NCI-H446 treated with DMSO at 0.1 percent for 48 hours (cell line): ENCODE data around the gene AMH.

Experiments used
- DNase-seq: peaks from one replicate; lab custom pipeline; 2025; lab: John Stamatoyannopoulos, UW

The AMH gene

DNA sequence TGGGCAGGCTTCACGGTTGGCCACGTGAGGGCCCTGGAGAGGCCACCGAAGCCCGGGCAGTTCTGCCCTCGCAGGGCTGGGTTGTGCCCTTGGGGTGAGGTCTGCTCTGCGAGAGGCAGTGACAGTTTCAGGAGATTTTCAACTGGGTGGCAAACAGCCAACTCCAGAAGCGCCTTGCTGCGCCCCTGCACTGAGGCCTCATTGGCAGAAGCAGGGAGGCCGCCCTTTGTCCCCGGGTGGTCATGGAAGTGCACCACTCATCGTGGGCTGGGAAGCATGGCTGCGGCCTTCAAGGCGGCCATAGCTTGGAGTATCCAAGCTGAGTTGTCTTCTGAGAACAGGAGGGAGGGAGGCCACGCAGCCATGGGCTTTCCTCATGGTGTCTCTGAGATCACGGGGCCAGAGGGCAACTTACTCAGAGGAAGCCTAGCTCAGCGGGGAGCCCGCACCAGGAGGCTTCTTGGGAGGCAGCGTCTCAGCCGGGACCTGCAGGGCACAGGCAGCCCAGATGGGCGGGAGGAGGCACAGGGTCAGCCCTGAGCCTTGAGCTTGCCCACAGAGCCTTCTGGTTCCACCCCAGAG lies 27.8 kb upstream of the AMH start:
- no peak for DNase-seq

DNA sequence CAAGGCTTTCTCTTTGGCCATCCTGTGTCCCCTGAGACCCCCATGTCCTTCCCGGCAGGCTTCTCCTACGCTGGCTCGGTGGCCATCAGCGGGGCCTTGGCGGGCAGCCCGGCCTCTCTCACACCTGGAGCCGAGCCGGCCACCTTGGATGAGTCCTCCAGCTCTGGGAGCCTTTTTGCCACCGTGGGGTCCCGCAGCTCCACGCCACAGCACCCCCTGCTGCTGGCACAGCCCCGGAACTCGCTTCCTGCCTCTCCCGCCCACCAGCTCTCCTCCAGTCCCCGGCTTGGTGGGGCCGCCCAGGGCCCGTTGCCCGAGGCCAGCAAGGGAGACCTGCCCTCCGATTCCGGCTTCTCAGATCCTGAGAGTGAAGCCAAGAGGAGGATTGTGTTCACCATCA lies 27.2 kb upstream of the AMH start:
- no peak for DNase-seq

DNA sequence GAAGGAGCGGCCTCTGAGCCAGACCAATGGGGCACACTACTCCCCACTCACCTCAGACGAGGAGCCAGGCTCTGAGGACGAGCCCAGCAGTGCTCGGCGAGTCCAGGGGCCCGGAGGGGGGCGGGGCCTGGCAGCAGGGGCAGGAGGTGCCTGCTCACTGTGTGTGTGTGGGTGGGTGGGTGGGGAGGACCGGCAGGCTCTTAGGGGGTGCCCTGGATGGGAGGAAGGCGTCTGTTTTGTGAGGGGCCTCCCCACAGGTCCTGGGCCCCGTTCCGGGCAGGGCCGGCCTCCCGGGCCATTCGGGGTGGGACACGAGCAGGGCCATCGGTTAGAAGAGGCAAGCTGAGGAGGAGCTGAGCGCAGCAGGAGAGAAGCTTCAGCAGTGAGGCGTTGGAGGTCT lies 25.7 kb upstream of the AMH start:
- no peak for DNase-seq

DNA sequence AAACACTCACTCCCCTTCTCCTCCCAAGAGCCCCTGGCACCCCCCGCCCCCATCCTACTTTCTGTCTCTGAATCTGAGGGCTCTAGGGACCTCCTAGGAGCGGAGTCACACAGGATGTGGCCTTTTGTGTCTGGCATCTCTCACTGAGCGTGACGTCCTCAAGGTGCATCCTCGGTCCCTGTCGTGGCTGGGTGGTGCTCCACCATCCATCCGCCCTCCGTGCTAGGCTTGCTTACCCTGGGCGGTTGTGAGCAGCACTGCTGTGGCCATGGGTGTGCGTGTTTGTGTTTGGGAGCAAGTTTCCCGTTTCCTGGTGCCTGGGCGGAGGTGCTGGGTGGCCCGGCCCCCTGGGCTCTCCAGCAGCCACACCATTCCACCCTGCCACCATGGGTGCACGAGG lies 25.2 kb upstream of the AMH start:
- no peak for DNase-seq

DNA sequence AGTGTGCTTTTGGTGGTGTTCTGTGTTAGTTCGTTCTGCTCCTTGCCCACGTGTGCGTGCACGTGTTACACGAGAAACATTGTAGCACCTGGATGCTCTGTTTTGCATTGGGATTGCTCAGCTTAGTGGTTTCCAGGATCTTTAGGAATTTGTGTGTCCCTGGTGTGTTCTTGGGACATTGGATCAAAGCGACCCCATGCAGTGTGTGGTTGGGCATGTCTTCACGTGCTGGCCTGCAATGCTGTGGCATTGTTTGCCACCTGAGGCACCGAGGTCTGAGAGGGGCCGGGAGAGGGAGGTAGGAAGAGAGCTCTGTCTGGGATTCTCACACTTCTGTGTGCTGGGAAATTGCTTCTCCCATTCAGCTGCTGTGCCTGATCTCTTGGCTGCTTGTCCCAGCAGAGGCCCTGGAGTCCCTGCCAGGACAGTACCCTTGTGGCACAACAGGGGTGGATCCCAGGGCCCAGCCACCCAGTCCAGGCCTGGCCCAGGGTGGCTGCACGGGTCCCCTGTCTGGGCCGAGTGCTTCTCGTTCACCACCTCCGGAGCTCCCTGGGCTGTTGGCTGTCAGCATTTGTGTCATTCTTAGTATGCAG lies 24.3 kb upstream of the AMH start:
- no peak for DNase-seq

DNA sequence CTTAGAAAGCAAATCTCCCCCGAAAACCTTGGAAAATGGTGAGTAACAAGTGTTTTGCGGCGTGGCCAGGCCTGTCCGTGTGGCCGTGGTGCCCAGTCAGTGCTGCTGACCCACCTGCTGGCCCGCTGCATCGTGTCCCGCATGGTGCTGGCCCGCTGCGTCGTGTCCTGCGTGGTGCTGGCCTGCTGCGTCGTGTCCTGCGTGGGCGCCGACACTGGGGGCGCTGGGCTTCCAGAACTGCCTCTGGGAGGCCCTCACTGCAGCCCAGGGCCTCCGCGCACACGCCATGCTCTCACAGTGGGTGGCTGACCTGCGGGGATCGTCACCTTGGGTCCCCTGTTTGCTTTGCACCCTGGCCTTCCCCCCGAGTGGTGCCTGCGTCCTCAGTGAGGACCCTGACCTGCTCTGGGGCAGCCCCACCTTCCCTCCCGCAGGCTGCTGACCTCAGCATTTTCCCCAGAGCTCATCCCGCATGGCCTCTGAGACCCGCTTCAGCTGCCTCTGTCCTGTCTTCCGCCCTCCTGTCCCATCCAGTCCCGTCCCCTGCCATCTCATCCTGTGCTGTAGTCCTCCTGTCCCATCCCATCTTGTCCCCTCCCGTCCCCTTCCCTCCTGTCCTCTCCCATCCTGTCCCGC lies 23.6 kb upstream of the AMH start:
- DNase-seq = no peak

DNA sequence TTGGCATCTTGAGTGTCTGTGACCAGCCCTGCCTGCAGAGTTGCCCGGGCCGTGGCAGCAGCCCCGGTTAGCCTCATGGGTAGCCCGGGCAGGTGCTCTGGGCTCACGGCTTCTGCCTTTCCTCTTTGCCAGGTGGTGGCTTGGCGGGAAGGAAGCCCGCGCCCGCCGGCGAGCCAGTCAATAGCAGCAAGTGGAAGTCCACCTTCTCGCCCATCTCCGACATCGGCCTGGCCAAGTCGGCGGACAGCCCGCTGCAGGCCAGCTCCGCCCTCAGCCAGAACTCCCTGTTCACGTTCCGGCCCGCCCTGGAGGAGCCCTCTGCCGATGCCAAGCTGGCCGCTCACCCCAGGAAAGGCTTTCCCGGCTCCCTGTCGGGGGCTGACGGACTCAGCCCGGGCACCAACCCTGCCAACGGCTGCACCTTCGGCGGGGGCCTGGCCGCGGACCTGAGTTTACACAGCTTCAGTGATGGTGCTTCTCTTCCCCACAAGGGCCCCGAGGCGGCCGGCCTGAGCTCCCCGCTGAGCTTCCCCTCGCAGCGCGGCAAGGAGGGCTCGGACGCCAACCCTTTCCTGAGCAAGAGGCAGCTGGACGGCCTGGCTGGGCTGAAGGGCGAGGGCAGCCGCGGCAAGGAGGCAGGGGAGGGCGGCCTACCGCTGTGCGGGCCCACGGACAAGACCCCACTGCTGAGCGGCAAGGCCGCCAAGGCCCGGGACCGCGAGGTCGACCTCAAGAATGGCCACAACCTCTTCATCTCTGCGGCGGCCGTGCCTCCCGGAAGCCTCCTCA lies 22.9 kb upstream of the AMH start:
- no peak for DNase-seq

DNA sequence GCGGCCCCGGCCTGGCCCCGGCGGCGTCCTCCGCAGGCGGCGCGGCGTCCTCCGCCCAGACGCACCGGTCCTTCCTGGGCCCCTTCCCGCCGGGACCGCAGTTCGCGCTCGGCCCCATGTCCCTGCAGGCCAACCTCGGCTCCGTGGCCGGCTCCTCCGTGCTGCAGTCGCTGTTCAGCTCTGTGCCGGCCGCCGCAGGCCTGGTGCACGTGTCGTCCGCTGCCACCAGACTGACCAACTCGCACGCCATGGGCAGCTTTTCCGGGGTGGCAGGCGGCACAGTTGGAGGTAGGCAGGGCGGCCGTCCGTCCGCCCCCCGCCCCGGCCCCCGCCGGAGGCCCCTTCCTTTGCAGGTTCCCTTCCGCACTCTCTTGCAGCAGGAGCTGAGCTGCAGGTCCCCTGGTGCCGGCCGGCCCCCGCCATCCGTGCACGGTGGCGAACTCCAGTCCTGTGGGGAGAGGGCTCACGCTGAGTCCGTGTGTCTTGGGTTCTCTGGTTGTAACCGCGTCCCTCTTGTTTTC lies 22.2 kb upstream of the AMH start:
- DNase-seq = no peak

DNA sequence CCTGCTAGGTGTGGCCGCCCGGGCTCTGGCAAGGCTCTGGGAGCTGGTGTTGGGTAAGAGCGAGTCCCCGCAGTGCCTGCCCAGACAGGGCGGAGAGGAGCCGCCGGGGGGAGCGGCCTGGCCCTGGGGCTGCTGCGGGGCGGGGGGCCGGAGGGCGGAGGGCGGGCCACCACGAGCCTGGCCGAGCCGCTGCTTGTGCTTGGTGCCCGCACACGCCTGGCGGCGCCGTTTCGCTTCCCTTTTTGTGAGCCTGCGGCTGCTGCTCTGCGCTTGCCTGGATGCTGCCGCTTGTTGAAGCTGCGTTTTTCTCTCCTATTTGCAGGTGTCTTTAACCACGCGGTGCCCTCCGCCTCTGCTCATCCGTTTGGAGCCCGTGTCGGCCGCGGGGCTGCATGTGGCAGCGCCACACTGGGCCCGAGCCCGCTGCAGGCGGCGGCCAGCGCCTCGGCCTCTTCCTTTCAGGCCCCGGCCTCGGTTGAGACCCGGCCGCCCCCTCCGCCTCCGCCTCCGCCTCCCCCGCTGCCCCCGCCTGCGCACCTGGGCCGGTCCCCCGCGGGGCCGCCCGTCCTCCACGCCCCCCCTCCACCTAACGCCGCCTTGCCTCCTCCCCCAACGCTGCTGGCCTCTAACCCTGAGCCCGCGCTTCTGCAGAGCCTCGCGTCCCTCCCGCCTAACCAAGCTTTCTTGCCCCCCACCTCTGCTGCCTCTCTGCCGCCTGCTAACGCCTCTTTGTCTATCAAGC lies 21.5 kb upstream of the AMH start:
- no peak for DNase-seq

DNA sequence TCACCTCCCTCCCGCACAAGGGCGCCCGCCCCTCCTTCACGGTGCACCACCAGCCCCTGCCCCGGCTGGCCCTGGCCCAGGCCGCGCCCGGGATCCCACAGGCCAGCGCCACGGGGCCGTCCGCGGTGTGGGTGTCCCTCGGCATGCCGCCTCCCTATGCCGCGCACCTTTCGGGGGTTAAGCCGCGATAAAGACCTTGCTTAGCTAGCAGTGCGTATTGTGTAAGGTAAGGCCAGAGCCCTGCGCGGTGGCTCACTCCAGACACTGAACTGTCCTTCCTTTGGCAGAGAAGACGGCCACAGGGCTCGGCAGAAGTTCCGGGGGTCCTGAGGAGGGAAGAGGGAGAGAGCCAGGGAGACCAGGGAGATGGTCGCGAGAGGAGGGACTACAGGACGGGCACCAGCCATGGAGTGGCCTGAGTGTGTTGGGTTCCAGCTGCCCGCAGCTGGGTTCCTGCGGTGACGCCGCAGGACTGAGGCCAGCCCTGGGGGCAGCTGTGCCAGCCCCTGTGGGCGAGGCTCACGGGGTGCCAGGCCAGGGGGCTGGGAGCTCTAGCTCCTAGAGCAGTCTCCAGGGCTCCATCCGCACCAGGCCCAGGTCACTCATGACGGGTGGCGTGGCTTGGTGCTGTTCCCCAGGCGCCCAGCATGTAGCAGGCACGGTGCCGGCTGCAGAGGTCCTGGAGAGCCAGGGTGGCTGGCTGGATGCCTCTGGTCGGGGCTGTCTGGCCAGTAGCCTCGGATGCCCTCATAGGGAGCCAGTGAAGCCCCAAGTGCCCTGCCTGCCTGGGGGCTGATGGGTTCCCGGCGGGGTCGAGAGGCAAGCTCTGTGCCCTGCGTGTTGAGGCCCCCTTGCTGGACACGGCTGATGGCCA lies 20.7 kb upstream of the AMH start:
- DNase-seq = no peak

DNA sequence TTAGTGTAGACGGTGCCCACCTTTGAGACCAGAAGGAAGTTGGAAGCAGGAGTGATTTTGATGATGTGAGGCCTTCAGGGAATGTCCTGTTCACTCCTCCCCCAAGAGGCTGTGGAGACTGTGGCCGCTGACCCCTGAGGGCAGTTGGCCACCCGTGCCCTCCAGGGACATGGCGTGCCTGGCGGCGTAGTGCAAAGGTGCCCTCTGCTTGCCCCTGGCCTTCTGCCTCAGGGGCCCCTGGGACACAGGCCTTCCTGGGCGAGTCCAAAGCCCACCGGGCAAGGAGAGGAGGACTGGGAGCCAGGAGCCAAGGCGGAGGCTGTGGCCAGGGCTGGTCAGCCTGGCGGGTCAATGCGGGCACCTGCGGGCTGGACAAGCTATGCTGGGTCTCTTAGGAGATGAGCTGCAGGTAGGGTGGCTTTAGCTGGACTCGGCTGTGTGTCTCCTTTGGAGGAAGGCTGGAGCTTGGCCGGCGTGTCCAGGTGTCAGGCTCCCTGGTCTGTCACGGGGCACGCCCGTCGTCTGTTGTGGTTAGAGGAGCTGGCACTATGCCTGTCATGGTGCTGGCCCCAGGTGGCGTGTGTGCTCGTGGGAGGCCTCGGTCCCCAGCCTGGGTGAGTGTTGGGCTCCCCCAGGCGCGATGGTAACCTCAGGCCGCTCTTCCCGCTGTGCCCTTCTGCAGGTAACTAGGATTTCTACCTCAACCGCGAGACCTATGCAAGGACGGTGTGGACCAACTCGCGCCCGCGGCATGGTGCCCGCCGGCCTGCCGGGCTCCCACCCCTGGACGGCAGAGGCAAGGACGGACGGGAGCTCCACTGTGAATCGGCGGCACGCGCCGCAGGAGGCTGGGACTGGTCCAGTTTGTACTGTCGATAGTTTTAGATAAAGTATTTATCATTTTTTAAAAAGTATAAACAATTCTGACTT lies 19.8 kb upstream of the AMH start:
- DNase-seq = no peak

DNA sequence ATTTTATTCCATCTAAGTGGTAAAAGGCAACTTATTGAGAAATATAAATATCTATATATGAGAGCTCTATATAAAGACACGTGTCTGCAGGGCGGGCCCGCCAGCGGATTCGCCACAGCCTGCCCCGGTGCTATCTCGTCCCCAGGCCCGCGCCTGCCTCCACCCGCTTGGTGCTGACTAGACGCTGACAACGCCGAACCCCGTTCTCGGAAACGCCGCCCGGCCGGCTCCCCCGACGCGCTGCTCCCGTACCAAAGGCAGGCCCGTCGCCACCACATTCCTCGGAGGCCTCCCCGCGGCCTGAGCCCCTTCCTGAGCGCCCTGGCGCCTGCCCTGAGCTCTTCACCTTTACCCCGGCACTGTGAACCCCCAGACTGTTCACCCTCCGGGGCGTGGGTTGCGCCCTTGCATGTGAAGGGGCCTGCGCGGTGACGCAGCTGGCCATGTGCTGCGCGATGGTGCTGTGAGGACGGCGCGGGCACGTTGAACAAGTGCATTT lies 19.0 kb upstream of the AMH start:
- DNase-seq = no peak

DNA sequence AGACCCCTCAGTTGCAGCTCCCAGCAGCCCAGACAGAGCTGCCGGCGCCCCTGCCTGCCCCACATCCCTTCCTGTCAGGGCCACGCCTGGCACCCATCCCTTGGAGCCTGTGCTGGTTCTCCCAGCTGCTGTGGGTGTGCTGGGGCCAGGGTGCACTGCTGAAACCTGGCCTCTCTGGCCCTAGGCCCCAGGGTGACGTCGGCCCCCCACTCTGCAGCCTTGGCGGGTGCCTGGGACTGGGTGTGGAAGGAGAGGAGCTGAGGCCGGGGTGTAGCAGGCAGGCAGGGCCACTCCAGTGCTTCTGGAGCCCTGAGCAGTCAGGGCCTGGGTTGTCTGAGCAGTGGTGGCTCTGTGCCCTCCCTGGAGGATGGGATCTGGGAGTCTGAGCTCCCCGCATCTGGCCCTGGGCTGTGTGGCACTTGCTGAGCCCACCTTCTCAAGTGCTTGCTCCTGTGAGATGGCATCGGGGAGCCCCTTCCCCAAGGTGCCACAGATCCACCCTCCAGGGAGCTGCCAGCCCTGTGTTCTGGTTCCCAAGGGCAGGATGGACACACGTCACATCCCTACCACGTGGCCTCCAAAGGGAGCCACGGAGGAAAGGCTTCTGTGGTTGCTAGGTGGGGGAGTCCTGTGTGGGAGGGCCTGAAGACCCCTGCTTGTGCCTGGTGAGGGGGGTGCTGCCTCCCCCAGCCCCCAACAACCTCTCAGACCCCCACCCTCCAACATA lies 18.2 kb upstream of the AMH start:
- no peak for DNase-seq

DNA sequence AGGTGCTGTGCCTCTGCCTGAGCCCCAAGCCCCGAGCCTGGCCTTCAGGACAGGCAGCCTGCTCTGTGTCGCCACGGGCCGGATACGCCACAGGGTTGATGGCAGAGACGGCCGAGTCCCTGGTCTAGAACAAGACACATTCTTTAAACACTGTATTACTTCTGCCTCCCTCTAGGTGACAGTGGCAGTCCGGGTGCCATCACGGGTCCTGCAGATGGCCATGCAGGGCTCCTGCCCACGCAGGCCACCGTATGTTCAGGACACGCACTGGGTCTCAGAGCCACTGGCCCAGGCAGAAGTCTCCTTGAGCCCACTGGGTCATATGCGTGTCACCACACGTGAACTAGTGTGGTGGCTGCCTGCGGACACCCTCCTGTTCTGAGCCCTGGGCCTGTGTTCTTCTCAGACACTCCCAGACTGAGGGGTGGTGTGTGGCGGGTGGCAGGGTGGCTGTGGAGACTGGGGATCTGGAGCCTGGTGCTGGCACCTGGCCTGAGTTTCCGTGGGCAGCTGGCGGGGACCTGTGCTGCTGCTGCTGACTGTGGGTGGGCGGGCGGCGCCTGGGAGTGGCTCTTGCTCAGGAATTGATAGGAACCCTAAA lies 17.4 kb upstream of the AMH start:
- DNase-seq = no peak

DNA sequence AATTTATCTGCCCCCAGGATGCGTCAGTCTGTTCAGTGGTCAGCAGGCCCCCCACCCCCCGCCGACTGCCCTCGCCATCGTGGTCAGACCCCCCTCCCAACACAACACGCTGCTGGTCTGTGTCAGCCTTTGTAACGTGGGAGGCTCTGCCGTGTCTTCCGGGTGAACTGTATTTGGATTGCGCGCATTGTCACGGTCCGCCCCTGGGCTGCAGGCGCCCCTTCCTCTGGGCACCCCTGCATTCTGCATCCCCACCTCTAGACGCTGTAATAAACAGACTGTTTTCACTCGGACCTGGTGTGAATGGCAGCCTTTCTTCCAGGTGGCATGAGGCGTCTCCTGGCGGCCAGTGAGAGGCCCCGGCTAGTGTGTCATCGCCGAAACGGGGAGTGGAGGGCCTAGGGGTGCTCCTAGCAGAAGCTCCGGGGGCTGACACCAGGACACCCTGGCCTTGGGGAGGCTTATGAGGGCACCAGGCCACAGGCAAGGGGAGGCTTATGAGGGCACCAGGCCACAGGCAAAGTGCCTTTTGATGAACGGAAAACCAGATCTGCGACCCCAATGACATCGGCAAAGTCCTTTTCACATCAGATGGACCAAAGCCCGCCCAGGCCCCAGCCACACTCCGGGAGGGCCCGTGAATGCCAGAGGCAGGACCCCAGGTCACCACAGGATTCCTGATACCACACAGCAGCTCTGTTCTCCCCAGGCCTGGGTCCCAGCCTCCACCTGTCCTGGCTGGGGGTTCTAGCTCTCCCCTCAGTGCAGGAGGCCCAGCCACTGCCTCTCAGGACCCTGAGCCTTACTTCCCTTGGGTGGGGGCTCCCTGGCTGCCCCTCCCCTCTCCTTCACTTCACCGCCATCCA lies 16.6 kb upstream of the AMH start:
- DNase-seq = no peak

DNA sequence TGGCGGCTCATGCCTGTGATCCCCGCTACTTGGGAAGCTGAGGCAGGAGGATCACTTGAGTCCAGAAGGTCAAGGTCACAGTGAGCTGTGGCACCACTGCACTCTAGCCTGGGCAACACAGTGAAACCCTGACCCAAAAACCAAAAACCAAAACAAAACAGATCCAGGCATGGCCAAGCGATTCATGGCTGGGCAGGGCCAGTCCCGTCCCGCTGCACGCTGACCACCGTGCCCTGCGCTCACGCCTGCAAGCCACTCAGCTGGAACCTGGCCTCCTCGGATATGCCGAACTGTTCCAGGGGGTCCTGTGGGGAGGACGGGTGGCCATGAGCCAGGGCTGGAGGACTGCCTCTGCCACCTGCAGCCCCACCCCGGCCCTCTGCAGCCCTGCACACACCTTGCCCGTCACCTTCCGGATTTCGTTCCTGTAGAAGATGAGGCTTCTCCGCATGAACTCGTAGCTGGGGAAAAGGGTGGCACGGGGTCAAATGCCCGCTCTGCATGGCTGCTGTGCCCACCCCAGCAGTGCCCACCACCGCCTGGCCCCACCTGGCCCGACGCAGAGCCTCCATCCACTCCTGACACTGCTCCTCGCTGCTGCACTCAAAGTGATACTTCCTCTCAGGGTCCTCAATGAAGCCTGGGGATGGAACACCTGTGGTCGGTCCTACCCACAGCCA lies 15.4 kb upstream of the AMH start:
- DNase-seq = no peak

DNA sequence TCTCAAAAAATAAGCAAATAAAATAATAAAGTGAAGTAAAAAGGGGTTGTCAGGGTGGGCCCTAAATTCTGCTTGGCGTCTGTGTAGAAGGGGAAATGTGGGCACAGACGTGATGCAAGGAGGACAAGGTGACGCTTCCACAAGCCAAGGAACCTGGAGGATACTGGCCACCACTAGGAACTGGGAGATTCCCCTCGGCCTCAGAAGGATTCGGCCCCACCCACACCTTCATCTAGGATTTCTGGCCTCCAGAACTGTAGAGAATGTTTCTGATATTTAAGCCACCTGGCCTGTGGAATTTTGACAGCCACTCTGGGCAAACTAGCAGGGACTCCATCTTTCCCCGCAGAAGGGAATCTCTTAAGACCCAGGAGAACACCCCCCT lies 14.1 kb upstream of the AMH start:
- DNase-seq = no peak
